HG03439 (cell line): ENCODE results near the gene BLCAP.

Experiments
- ATAC-seq: cut with Tn5 transposase; IDR thresholded peaks from one replicate; pipeline ENCODE4 v1.9.1; 2021; ENCODE audit warnings: mild to moderate bottlenecking, moderate library complexity; ENCODE audit not compliant: unreplicated experiment

The BLCAP gene

DNA sequence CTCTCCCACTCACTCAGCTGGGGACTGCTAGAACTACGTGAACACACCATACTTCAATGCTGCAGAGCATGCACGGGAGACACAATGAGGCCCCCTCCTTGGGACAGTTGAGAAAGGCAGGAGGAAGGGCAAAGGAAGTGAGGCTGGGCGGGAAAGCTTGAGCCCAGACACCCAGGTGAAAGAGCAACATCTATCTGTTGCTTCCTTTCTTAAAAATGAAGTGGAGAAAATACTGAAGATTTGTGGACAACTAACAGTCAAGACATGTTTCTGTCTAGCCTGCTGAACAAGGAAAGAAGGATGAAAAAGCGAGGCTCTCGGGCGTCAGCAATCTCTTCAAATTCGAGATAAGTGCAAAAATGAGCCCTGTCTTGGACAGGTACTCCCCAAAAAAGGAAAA lies 9.6 kb downstream of the BLCAP start:
- ATAC-seq = no peak

DNA sequence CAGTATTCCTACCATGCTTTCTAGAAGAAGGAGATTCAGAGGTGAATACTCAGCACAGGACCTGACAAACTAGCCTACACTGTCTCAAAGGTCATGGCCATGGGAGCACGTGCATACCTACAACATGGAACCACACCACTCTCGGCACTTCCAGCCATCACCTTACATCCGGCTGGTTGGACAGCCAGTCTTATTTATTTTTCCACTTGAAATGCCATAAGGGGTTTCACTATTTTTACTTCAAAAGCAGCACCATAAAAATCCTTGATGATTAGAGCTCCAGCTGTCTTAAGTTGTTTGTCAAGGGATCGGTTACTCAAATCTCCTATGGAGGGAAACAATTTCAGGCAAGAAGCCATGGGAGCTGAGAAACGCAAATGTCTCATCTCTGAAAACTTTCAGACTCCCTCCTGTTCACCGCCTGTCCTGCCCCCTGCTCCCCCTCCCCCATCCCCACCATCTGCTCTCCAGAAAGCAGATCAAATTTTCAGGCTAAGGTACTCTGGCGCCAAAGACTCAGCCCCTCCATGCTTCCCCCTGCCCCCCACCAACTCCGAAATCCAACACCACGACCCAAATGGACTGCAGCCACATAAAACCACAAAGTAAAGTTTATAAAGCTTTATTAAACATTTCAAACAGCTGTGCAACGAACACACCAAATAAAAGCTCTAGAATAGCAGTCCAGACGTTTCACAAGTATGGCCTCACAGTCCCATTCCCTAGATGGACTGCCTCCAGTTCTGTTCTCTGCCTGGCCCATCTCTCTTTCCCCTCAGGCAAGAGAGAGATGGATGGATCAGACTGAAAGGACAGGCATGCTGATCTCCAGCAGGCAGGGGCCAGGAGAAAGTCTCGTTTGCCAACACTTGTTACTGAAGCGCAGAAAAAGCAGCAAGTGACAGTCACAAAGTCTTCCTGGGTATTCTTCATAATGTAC lies 10.6 kb downstream of the BLCAP start:
- no peak for ATAC-seq

DNA sequence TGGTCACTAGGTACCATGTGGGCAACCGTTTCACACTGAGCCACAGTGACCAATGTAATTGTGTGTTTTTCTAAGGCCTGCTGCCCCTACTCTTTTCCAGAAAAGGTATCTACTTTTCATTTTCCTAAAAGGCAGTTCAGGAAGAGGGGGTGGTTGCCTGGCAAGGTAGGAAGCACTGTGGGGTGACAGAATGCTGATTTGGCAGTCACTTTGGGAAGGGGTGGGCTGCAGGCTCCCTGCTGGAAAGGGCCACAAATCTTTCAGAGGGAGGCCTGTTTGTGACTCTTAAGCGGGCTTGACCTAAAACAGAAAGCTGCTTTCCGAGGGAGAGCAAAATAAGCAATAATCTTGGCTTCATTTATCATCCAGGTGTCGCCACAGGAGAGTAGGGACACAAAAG lies 11.8 kb downstream of the BLCAP start:
- ATAC-seq = no peak

DNA sequence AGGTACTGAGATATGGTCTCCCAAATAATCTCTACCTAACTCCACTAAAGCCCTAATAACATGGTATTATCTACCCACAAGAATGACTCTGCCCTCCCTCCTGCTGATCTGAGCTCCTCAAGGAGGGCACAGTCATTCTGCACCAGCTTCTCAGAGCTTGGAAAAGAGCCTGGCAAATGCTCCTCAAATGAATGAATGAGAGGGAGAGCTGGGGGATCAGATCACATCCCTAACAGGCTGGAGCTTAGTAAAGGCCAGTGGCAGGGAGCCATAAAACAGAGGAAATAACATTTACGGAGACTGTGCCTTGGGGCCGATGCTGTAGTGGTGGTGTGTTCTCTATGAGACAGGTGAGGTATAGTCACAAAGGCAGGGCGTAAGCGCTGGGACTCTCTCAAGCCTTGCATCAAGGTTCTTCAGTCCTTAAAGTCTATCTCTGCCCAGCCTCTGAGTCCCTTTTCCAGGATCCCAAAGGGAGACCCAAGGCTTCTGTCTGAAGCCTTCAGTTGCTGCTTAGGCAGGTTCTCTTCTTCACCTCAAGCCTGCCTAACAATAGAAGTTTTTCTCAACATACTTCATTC lies 13.8 kb downstream of the BLCAP start:
- no peak for ATAC-seq

DNA sequence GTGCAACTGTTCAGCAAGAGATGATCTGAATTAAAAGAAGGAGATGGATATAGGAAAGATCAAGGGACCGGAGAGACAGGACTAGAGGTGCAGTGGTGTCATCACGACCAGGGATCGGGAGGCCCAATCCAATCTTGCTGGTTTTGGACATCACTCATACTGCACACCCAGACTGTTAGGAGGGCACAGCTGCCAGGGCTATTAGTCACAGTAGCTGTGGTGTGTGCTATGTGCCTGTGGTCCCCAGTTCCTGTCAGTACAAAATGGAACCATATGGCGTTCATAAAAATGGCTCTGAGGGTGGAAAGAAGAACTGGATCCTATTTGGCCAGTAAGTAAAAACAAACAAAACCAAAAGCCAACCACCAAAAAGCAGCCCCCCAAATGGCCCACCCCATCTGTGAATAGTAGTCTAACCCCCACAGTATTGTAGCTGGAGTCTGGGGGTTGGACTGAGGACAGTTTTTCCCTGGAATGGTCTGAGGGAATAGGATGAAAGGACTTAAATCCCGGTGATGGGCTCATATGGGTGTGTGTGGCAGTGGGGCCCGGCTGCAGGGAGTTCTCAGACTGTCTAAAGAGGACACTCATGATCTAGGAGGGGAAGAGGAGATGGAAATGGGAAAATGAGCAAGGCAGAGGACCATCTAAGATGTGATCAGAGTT lies 15.9 kb downstream of the BLCAP start:
- ATAC-seq = no peak

DNA sequence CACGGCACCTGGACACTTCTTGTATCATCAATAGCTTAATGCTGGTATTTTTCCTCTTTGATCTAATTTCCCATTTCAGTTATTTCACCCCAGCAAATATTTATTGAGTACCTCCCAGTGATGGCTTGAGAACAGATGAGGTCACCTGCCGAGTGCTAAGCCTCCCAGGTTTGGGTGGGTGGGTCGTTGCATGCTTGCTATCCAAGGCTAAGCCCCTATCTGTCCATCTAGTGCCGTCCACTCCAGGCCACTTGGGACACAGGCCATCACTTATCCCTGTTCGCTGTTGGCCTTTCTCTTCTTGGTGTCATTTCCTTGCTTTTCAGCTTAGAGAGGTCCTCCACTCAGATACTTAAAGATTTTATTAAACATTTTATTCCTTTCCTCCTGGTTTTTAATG lies 17.4 kb downstream of the BLCAP start:
- no peak for ATAC-seq

DNA sequence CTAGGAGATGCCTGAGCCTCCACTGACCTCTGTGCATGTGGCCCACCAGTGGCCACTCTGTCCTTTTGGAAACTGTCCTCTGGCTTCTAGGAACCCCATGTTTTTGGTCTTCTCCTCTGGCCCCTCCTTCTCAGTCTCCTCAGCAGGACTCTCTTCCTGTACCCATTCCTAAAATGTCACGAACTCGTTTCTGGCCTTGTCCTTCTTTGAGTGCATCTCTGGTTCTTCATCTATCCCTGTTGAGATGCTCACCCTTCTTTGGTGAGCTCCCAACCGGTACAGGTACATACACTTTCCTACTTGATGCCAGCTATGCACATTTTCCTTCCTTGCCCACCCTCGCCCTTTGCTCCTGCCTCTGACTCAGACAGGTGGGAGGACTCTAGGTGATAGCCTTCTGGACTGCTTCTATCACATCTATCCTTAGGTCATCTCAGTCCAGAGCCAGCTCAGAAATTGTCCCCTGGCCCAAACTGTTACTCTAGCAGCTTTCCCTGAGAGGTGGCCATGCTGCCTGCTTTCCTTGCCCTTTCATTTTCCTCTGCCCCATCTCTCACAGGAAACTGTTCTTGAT lies 21.4 kb downstream of the BLCAP start:
- no peak for ATAC-seq

DNA sequence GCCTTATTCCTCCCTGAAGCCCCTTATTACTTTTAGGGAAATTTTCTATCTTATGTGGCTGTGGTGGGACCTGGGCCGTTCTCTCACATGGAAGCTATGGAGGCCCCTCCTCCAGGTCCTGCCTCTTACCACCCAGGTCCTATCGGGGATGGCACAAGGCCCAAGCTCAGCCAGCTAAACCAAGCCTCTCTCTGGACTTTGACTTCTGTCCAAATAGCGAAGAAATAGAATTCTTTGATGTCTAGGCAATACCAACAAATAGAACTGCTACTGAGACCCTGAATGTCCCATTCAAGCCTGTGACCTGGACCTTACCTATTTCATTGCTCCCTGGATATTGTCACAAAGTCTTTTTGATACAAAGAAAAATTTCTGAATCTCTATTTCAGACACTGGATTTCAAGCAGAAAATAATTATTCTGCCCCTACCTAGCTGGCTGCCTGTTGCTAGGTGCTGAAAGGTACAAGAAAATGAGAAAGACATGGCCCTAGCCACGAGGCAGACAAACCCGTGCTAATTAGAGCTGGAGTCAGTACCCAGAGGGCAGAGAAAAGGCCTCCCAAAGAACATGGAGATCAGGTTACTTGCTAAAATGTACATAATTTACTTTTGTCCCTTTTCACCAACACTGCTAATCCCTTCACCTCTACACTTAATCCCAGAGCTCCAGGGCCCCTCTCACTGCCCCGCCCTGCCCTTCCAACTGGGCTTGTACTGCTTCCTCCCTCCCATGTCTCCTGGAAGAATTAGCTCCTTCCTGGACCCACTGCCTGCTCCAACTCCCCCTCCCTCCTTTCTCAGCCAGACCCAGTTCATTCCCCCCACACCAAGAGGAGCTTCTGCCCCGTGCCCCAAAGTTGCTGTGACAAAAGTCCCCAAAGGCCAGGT lies 22.2 kb downstream of the BLCAP start:
- no peak for ATAC-seq

DNA sequence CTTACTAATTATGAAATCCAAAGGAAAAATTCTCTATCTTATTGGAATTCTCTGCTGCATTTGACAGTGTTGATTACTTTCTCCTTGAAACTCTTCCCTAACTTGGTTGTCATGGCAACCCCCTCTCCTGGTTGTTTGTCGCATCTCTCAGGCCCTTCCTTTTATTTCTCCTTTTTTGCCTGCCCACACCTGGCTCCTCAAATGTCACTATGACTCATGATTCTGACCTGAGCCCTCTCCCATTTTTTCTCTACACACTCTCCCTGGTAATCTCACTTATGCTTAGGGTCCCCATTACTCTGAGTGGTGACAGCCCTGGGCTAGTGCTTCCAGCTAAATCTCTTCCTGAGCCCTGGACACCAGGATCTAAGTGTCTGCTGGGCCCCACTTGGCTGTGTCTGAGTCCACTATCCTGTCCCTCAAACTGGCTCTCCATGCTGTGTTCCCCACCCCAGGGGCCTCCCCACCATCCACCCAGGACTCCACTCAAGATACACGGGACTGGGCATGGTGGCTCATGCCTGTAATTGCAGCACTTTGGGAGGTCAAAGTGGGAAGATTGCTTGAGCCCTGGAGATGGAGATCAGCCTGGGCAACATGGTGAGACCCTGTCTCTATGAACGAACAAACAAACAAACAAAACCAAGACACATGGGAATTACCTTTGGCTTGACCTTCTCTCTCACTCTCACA lies 23.1 kb downstream of the BLCAP start:
- ATAC-seq = no peak

DNA sequence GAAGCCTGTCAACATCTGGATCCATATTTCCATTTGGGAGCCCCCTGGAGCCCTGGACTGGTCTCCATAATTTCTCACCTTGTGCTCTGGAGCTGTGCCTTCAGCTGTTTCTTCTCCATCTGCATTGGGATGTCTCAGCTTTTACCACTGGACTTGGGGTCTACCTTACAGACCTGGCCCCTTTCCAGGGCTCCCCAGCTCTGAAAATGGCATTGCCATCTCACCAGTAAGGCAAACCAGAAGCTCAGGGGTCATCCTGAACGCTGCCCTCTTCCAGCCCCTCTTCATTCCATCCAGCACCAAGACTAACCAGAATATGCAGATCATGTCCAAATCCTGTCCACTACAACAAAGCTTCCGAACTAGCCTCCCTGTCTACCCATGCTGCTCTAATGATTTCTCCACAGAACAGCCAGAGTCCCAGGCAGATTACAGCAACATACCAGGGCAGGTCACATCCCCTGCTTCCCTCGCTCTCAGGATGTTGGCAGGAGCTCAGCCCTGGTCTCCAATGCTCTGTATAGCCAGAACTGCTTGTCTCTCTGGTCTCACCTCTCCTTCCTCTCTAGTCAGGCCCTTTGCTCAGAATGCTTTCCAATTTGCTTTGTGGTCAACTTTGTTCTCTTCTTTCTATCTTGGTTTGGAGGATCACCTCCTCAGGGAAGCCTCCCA lies 24.3 kb downstream of the BLCAP start:
- no peak for ATAC-seq

DNA sequence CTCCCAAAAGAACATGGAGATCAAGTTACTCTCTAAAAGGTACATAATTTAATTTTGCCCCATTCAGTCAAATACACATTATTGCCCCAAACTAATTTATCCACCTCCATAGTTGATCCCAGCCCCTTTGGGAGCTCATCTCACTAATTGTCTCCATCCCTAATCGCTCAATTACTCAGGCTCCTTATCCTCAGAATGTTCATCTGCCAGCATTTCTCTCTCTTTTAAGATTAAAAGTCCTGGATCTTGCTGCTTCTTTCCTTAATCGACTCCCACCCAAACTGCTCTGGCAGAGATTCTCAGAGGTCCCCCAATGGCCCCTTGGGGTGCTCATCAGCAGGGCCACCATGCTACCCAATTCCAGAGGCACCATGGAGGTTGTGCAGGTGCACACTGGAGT lies 25.0 kb downstream of the BLCAP start:
- ATAC-seq = no peak

DNA sequence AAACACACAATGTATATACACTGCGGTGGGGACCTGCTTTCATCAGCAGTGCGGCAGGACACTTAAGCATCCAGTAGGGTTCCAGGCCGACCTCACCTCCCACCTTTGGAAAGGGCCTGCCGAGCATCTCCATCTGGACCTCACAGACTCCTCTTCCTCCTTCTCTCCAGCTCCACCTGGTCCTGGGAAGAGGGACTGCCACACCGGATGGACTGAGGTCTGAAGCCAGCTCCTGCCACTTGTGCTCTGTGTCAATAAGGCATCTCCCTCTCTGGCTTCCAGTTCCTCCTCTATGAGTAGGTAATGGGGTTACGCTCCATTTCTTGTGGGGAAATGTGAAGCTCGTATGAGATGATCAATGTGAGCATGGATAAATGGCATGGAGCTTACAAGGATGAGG lies 25.7 kb downstream of the BLCAP start:
- no peak for ATAC-seq

DNA sequence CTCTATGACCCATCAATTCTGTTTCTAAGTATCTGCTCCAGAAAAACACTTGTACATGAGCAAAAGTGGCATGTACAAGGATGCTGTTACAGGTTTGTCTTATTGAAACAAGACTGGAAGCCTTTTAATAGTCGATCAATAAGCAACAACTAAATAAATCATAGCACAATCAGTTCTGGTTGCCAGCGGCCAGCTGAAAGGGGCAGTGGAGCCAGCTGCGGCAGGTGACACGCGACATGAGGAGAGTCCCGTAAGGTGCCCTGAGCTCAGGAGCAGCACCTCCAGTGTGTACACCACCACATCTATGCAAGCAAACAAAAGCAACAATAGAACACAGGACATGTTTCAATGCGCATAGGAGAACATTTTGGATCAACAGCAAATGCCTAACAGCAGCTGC lies 27.4 kb downstream of the BLCAP start:
- ATAC-seq = no peak

DNA sequence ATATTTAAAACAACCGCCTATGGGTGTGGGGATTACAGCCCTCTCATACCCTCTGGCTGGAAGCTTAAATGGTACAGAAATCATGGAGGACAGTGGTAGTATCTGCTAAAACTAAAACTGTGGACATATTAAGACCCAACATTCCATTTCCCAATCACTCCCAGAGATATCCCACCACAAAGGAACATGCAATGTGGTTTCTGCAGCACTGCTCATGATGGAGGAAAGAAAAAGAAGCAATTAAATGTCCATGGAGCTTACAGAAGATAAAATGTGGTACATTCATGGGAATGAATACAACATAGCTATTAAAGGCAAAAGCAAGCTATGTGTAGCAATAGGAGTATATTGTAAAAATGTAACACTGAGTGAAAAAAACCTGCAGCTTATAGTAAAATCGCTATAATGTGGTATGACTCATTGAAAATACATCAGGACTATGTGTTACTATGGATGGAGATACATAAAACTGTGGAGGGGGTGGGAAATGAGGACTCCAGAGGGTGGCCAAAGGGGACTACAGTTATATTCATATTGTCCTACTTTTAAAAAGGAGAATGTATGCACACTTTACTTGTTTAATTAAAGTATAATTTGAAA lies 29.5 kb downstream of the BLCAP start:
- no peak for ATAC-seq

DNA sequence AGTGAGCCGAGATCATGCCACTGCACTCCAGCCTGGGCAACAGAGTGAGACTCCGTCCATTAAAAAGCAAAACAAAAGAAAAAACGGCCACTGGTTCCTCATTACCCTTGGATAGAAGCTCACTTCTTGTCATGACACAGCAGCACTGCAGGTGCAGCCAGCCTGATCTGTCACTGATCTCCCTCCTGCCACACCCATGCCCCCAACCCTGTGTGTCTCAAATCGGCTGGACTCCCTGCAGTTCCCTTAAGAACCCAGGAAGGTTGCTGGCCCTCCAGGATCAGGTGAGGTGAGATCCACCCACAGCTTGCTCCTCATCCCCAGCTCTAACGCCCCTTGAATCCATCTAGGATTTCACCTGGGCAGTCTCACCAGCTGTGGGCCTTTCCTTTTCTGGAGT lies 32.9 kb downstream of the BLCAP start:
- ATAC-seq = no peak

DNA sequence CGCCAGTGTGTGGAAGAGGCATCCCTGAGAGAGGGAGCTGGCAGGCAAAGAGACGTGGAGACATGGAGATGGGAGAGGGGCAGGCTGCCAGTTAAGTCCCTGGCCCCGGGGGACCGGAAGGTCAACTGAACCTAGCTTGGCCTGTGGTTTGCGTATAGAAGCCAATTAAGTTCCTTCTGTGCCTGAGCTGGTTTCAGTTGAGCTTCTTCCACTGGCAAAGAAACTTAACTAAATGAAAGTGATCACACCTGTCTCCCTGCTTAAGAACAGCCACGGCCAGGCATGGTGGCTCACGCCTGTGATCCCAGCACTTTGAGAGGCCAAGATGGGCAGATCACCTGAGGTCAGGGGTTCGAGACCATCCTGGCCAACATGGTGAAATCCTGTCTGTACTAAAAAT lies 33.4 kb downstream of the BLCAP start:
- ATAC-seq = no peak

DNA sequence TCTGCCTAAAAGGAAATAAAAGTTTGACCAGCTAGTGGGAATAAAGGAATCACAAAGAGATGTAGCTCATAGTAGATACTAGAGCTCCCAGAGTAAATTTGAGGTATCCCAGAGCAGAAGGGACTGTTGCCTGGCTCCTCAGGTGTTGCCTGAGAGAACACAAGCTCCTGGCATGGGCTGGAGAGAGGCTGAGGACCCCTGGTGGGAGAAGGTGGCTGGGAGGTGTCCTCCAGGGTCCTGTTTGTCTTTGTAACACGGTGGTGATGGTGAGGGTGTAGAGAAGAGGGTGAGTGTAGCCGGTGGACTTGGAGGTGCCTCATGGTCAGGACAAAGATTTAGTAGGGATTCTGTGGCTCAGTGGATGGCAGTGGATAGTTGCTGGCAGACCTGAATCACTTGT lies 34.7 kb downstream of the BLCAP start:
- no peak for ATAC-seq

DNA sequence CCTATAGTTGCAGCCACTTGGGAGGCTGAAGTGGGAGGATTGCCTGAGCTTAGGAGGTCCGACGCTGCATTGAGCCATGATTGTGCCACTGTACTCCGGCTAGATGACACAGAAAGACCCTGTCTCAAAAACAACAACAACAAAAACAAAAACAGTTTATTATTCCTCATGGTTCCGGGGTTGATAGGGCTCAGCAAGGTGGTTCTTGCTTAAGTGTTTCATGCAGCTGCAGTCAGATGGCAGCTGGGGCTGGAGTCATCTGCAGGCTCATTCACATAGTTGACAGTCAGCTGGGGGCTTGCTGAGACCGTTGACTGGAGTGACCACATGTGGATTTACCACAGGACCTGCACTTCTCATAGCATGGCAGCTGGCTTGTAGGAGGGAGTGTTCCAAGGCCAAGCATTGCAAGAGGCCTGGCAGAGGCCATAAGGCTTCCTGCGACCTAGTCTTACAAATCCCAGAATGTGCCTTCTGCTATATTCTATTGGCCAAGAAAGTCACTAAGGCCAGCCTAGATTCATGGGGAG lies 35.5 kb downstream of the BLCAP start:
- no peak for ATAC-seq
